Measurements from ENCODE around the gene PCTP. TPM values are rescaled to one million over a fixed set of nuclear protein-coding genes. Genes with fewer than 3 reads are reported as not detected.

PCTP gene
- total and polyA plus RNA-seq, 9 of the 15 experiments (the other 6 are each of a cell fraction or from before 2014, with no cell fraction given) = 10.9 to 62.3 (median 41.2) TPM

DNA sequence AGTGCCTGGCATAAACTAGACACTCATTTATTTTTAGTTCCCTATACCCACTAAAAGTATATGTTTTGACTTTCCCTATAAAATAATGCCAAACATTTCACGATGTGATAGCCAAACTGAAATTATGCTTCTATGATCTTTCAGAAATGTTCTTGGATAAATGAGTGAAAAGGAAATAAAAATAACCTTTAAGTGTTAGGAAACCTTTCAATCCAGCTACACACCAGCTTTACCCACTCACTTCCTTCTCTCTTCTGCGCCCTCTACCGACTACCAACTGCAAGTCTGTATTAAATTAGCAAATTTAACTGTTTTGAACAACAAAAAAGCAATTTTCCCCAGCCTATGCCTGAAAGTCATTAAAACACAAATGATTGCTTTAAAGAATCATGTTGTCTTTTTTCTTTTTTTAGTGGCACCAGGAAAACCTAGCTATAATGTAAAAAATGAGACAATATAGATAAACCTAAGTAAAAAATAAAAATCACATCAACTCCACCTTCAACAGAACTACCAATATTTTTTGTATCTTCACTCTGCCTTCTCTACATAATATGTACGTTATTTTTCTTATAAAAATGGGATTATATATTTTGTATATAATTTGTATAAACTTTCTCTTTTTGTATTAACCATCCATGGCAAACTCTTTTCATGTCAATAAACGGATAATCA, 15.0 kb upstream of the PCTP start (continued):
- TF ChIP-seq JUN (IDR thresholded peaks at IDR 0.05; ENCODE audit: borderline replicate concordance, low read depth, low read length) (no peak), JUN (CRISPR knock-in tag; IDR thresholded peaks at IDR 0.05; ENCODE audit: borderline replicate concordance) (no peak), NKRF (IDR thresholded peaks at IDR 0.05; ENCODE audit: borderline replicate concordance) (no peak), ZBTB43 (CRISPR knock-in tag; IDR thresholded peaks at IDR 0.05) (no peak), AFF4 (CRISPR knock-in tag; IDR thresholded peaks at IDR 0.05) (no peak), MAZ (CRISPR knock-in tag; conservative IDR thresholded peaks at IDR 0.05 in 1 of 2, IDR thresholded peaks at IDR 0.05 in 1 of 2) (no peak), MIER1 (IDR thresholded peaks at IDR 0.05; ENCODE audit: low read depth) (no peak), BRD4 (IDR thresholded peaks at IDR 0.05) (no peak), SMARCA4 (IDR thresholded peaks at IDR 0.05) (peak; percentile 69), ERF (CRISPR knock-in tag; IDR thresholded peaks at IDR 0.05) (no peak), ZNF77 (CRISPR knock-in tag; IDR thresholded peaks at IDR 0.05) (no peak), MYBL2 (IDR thresholded peaks at IDR 0.05; ENCODE audit: low read depth) (no peak), MYBL2 (CRISPR knock-in tag; IDR thresholded peaks at IDR 0.05; ENCODE audit: borderline replicate concordance) (no peak), GATA2 (CRISPR knock-in tag; IDR thresholded peaks at IDR 0.05) (no peak), ARNT (IDR thresholded peaks at IDR 0.05) (0 out of 4 replicates have a peak, but pooled peaks have one; percentile 40 to 49)
- TF ChIP-seq, protein P1, sequence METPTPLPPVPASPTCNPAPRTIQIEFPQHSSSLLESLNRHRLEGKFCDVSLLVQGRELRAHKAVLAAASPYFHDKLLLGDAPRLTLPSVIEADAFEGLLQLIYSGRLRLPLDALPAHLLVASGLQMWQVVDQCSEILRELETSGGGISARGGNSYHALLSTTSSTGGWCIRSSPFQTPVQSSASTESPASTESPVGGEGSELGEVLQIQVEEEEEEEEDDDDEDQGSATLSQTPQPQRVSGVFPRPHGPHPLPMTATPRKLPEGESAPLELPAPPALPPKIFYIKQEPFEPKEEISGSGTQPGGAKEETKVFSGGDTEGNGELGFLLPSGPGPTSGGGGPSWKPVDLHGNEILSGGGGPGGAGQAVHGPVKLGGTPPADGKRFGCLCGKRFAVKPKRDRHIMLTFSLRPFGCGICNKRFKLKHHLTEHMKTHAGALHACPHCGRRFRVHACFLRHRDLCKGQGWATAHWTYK (CRISPR knock-in tag; IDR thresholded peaks at IDR 0.05) = no peak
